Upper lobe of left lung (tissue), 4 donors: ENCODE measurements around the gene TRPC4.

Experiments
- POLR2A ChIP-seq, 4 donors: fragments of 450-650 bp; IDR thresholded peaks; one replicate each; pipeline ENCODE4 v1.5.1; 2016 to 2017; ENCODE audit warnings: antibody characterized with exemption in 4 of 4, mild to moderate bottlenecking in 2 of 4
- POLR2AphosphoS5 ChIP-seq, 2 donors: sonication (generic); formaldehyde crosslinking; IDR thresholded peaks; one replicate each; pipeline ENCODE4 v1.5.1; 2017; ENCODE audit warnings: antibody characterized with exemption in 2 of 2
- TF ChIP-seq, protein P1 (sequence below), 6 experiments: fragments of 450-650 bp in 4 of 6; fragments of 200-600 bp in 2 of 6; sonication (generic) in 2 of 6; IDR thresholded peaks; one replicate each; pipeline ENCODE4 v1.5.1; 2016 to 2019; ENCODE audit warnings: antibody characterized with exemption in 6 of 6

DNA sequence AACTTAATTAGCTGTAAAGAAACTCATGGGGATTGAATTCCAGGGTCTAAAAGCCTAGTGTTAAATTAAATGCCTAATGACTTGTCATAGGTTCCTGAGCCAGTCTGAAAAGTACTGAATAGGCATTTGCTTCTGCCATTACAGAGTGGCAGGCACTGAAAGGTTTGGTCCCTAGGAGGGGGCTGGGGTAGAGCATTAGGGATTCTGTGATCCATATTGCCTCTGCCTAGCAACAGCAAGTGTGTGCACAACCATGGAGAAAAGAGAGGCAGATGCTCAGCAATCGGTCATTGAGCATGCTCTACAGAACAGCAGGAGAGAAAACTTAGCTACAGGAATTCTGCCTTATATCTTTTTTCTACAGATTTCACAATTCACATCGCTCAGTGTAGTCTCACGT is 133.5 kb downstream of the TRPC4 start:
- TF ChIP-seq, protein P1, sequence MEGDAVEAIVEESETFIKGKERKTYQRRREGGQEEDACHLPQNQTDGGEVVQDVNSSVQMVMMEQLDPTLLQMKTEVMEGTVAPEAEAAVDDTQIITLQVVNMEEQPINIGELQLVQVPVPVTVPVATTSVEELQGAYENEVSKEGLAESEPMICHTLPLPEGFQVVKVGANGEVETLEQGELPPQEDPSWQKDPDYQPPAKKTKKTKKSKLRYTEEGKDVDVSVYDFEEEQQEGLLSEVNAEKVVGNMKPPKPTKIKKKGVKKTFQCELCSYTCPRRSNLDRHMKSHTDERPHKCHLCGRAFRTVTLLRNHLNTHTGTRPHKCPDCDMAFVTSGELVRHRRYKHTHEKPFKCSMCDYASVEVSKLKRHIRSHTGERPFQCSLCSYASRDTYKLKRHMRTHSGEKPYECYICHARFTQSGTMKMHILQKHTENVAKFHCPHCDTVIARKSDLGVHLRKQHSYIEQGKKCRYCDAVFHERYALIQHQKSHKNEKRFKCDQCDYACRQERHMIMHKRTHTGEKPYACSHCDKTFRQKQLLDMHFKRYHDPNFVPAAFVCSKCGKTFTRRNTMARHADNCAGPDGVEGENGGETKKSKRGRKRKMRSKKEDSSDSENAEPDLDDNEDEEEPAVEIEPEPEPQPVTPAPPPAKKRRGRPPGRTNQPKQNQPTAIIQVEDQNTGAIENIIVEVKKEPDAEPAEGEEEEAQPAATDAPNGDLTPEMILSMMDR (IDR thresholded peaks at IDR 0.05) = no peak
- TF ChIP-seq POLR2AphosphoS5 (IDR thresholded peaks at IDR 0.05) = no peak
- no peak for TF ChIP-seq POLR2A (IDR thresholded peaks at IDR 0.05)
